ENCODE data around the gene DUSP16. TPM values are rescaled to one million over a fixed set of nuclear protein-coding genes. Genes with fewer than 3 reads are reported as not detected.

Gene DUSP16
- total RNA-seq, 3 donors from 2014 or later (not counting 1 experiment from before 2014, with no cell fraction given) = 6.9 to 19.9 (median 10.0) TPM

DNA sequence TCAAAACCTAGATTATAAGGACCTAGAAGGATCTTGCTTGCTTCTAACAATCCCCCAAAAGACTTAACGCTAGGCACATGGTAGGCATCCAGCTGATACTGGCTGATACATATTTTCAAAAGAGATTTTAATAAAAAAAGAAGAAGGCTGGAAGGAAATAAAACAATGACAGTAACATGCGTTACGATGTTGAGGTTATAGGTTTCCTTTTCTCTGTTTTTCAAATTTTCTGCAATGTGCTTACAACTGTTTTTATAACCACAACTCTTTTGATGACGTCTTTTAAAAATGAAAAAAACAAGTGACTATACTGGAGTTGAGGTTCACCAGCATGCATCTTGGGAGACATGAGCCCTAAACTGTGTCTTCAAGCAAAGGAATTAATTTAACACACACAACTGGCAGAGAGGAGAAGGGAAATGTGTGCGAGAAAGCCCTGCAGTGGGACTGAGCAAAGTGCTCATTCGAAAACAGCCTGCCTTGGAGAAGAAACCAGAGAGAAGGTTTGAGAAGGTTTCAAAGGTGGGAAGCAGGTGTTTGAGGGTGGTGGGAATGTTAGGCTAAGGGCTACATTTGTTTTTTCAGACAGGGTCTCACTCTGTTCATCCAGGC, 80.4 kb downstream of the DUSP16 start:
- WGBS (ENCODE audit: insufficient coverage) = 62% methylated on average over 3 of the region's 6 CpGs
- intact Hi-C loops (cut with micrococcal nuclease) = no loop called here
- Histone ChIP-seq H3K9me3 (ENCODE audit: control insufficient read depth, insufficient read depth, low read length) (no peaks in the 10 kb centered on the region), H3K4me1 (ENCODE audit: control insufficient read depth, insufficient read depth, low read length) (peaks cover 7% of the 10 kb centered on the region), H3K27me3 (ENCODE audit: control insufficient read depth, insufficient read depth, low read length) (no peaks in the 10 kb centered on the region), H3K27ac (ENCODE audit: low read length) (peak overlapping the region; percentile 74), H3K36me3 (ENCODE audit: control insufficient read depth, insufficient read depth, low read length) (peaks cover 5% of the 10 kb centered on the region), H3K4me3 (ENCODE audit: low read length) (peak overlapping the region; percentile 3)
- ATAC-seq (peak; percentile 41 to 64 (median 61)), DNase-seq (peak in 1 of 2 donors; percentile 86)
- H3K9me3 Mint-ChIP-seq = no peaks in the 10 kb centered on the region
- TF ChIP-seq, protein P1, sequence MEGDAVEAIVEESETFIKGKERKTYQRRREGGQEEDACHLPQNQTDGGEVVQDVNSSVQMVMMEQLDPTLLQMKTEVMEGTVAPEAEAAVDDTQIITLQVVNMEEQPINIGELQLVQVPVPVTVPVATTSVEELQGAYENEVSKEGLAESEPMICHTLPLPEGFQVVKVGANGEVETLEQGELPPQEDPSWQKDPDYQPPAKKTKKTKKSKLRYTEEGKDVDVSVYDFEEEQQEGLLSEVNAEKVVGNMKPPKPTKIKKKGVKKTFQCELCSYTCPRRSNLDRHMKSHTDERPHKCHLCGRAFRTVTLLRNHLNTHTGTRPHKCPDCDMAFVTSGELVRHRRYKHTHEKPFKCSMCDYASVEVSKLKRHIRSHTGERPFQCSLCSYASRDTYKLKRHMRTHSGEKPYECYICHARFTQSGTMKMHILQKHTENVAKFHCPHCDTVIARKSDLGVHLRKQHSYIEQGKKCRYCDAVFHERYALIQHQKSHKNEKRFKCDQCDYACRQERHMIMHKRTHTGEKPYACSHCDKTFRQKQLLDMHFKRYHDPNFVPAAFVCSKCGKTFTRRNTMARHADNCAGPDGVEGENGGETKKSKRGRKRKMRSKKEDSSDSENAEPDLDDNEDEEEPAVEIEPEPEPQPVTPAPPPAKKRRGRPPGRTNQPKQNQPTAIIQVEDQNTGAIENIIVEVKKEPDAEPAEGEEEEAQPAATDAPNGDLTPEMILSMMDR (IDR thresholded peaks at IDR 0.05) = no peak
- peak overlapping the region; percentile 43 to 76 for H3K27ac Mint-ChIP-seq
- no peaks in the 10 kb centered on the region for H3K27me3 Mint-ChIP-seq (ENCODE audit: low read depth in 2 of 2)
- H3K4me1 Mint-ChIP-seq = peaks cover 0 to 11% of the 10 kb centered on the region in 2 donors
- H3K36me3 Mint-ChIP-seq = no peaks in the 10 kb centered on the region
- no peak overlapping the region for H3K4me3 Mint-ChIP-seq

DNA sequence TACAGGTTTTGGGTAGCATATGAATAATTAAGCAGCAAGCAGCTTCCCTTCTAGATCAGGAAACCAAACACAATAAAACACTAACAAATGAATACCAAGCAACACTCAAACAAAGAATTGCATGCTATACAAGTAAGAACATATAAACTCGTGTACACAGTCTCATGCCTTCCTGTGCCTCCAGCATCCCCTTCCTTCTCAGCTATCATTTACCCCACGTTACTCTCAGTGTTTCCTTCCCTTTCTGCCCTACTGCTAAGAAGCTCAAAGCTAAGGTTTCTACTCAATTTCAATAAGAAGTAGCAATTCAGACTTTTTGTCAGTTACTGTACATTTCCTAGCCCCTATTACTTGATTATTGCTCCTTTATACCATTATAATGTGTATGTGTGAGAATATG, 81.0 kb downstream of the DUSP16 start:
- TF ChIP-seq, protein P1 (IDR thresholded peaks at IDR 0.05) = no peak
- Histone ChIP-seq H3K9me3 (ENCODE audit: control insufficient read depth, insufficient read depth, low read length) (no peaks in the 10 kb centered on the region), H3K27me3 (ENCODE audit: control insufficient read depth, insufficient read depth, low read length) (no peaks in the 10 kb centered on the region), H3K27ac (ENCODE audit: low read length) (peak overlapping the region; percentile 62), H3K4me1 (ENCODE audit: control insufficient read depth, insufficient read depth, low read length) (peaks cover 7% of the 10 kb centered on the region), H3K4me3 (ENCODE audit: low read length) (no peak overlapping the region), H3K36me3 (ENCODE audit: control insufficient read depth, insufficient read depth, low read length) (peaks cover 10% of the 10 kb centered on the region)
- Mint-ChIP-seq H3K27ac (peak overlapping the region; percentile 43 to 76), H3K9me3 (no peaks in the 10 kb centered on the region), H3K4me1 (peaks cover 0 to 11% of the 10 kb centered on the region in 2 donors), H3K4me3 (no peak overlapping the region), H3K27me3 (ENCODE audit: low read depth in 2 of 2) (no peaks in the 10 kb centered on the region), H3K36me3 (no peaks in the 10 kb centered on the region)
- 13% methylated on average over 2 of the region's 2 CpGs for WGBS (ENCODE audit: insufficient coverage)
- intact Hi-C loops (cut with micrococcal nuclease) = no loop called here
- DNase-seq = peak in 1 of 2 donors; percentile 73
- ATAC-seq = peak in 2 of 3 donors; percentile 26 to 35

DNA sequence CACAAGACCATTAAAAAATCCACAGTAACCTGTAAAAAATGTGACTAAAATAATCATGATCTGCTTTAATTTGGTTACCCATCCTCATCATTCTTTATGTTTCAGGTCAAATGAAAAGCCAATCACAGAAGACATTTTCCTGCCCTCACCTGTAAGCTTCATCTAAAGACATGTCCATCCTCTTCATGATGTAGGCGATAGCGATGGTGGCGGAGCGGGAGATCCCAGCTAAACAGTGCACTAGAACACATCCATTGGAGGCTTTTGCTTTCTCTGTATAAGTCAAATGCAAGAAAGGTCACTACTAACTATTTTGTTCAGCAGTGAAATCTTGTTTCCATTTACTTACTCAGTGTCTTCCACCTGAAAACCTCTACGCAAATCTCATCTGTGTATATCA, 82.6 kb downstream of the DUSP16 start:
- TF ChIP-seq, protein P1 (IDR thresholded peaks at IDR 0.05) = no peak
- Histone ChIP-seq H3K36me3 (ENCODE audit: control insufficient read depth, insufficient read depth, low read length) (peaks cover 10% of the 10 kb centered on the region), H3K4me3 (ENCODE audit: low read length) (no peak overlapping the region), H3K9me3 (ENCODE audit: control insufficient read depth, insufficient read depth, low read length) (no peaks in the 10 kb centered on the region), H3K4me1 (ENCODE audit: control insufficient read depth, insufficient read depth, low read length) (peaks cover 12% of the 10 kb centered on the region), H3K27me3 (ENCODE audit: control insufficient read depth, insufficient read depth, low read length) (no peaks in the 10 kb centered on the region), H3K27ac (ENCODE audit: low read length) (no peak overlapping the region)
- no peaks in the 10 kb centered on the region for H3K9me3 Mint-ChIP-seq
- H3K27ac Mint-ChIP-seq = no peak overlapping the region
- no peaks in the 10 kb centered on the region for H3K36me3 Mint-ChIP-seq
- intact Hi-C loops (cut with micrococcal nuclease) = no loop called here
- DNase-seq = no peak
- no peak for ATAC-seq
- H3K4me1 Mint-ChIP-seq = peaks cover 6 to 17% of the 10 kb centered on the region in 2 donors
- WGBS (ENCODE audit: insufficient coverage) = 98% methylated on average over 5 of the region's 5 CpGs
- H3K27me3 Mint-ChIP-seq (ENCODE audit: low read depth in 2 of 2) = no peaks in the 10 kb centered on the region
- no peak overlapping the region for H3K4me3 Mint-ChIP-seq

DNA sequence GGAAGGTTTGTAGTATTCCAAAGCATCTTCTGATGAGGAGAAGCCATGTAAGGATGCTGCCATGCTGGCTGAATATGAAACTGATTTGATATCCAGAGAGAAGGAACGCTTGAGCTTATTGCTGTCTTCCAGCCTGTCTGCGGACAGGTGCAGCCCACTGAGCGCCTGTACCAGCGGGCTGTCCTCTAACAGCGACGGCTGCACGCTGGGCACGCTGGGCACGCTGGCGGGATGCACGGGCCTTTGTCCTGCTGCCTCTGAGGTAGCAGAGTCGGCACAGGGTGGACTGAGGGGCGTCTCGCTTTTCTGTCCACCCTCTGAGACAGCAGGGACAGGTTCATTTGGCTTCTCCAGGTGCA, 85.2 kb downstream of the DUSP16 start:
- WGBS (ENCODE audit: insufficient coverage) = 99% methylated on average over 14 of the region's 14 CpGs

More for the DNA sequence above, 85.2 kb downstream of the DUSP16 start:
- H3K4me1 Mint-ChIP-seq = peaks cover 18 to 34% of the 10 kb centered on the region in 2 donors
- intact Hi-C loops (cut with micrococcal nuclease) = no loop called here
- peaks cover 16% of the 10 kb centered on the region for H3K4me1 ChIP-seq (ENCODE audit: control insufficient read depth, insufficient read depth, low read length)
- DNase-seq (no peak), ATAC-seq (no peak)
- no peak overlapping the region for H3K4me3 Mint-ChIP-seq
- no peaks in the 10 kb centered on the region for H3K9me3 Mint-ChIP-seq
- H3K36me3 ChIP-seq (ENCODE audit: control insufficient read depth, insufficient read depth, low read length) = peaks cover 10% of the 10 kb centered on the region
- H3K27me3 Mint-ChIP-seq (ENCODE audit: low read depth in 2 of 2) = no peaks in the 10 kb centered on the region
- no peaks in the 10 kb centered on the region for H3K36me3 Mint-ChIP-seq
- H3K27me3 ChIP-seq (ENCODE audit: control insufficient read depth, insufficient read depth, low read length) = no peaks in the 10 kb centered on the region
- H3K27ac ChIP-seq (ENCODE audit: low read length) = no peak overlapping the region
- no peak overlapping the region for H3K27ac Mint-ChIP-seq
- no peaks in the 10 kb centered on the region for H3K9me3 ChIP-seq (ENCODE audit: control insufficient read depth, insufficient read depth, low read length)
- H3K4me3 ChIP-seq (ENCODE audit: low read length) = no peak overlapping the region
- TF ChIP-seq, protein P1 (IDR thresholded peaks at IDR 0.05) = no peak
